HG03558 (cell line): ENCODE measurements around the gene HRH1.
"Not testable (repeated sequence)": the region's sequence is repeated elsewhere in the genome, so short reads cannot be mapped to it uniquely, and the experiment has no call there.

Experiments
- ATAC-seq: cut with Tn5 transposase; IDR thresholded peaks from one replicate; pipeline ENCODE4 v1.9.1; 2021; ENCODE audit warnings: moderate number of reproducible peaks; ENCODE audit not compliant: unreplicated experiment; ENCODE audit errors: extremely low read depth

The HRH1 gene

DNA sequence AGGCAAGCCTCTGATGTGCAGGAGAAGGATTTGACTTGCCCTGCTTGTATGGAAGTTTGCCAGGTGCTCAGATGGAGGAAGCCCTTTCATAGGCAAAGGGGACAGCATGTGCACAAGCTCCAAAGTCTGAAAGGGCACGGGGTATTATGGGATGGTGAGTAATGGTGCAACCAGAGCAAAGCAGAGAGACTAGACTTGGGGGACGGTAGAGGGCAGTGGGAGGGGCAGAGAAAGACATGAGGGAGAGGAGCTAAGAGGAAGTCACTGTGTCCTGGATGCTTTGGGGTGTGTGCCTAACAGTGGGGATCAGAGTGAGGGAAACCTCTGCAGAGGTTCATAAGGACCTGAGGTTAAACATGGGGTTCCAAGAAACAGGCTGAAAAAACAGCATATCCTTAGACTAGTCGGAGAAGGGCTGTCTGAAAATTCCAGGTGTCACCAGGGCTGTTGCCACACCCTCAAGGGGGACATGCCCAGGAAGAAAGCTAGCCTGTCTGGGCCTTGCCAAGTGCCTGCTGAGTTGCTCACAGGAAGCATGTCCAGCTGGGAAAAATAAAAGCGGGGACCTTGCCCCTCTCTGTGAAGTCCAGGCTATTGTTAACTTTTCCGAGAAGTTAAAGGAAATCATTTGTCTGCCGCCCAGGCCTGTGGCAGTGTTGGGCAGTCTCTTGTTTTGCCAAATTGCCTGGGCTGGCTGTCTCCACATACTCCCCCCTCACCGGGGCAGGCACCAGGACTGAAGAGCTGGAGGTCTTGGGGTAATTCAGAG is 47.1 kb downstream of the HRH1 start:
- ATAC-seq = no peak

DNA sequence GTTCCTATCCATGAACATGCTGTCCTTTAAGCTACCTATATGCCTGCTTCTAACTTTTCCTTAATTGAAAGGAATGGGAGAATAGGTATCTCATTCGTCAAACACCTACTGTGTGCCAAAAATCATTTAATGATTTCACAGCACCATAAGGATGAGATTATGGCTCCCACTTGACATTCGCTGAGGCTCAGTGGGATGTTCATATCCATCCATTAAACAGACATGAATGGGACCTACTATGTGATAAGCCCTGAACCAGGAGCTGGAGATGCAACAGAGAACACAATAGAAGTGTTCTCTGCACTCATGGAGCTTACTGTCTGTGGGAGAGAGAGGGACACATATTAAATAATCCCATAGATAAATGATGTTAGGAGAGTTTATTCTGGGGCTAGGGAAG is 49.7 kb downstream of the HRH1 start:
- ATAC-seq = no peak

DNA sequence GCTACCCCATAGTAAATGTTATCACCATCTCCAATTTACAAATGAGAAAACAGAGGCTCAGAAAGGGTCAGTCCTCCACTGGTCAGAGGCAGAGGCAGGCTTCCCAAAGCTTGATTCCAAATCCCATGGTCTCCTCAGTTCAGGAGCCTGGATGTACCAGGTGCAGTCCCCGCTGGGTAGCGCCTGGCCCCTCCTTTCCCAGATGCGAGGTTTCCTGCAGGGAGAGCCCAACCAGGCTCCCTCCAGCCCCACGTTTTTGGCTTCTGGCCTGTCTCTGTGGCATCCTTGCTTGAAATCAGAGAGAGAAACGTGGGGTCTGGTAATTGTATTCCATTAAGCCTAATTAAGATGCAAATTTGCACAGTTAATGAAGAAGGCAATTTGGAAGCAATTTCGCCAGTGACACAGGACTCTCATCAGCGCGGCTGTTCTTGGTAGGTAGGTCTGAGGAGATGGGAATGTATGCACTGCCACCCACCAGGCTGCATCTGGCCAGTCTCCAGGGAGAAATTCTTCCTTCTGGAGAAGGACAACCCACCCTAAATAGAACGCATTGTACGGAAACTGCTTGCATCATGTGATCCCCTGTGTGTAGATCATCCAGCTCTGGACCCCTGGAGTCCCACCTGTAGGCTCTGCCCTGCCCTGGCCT is 50.5 kb downstream of the HRH1 start:
- ATAC-seq = no peak

DNA sequence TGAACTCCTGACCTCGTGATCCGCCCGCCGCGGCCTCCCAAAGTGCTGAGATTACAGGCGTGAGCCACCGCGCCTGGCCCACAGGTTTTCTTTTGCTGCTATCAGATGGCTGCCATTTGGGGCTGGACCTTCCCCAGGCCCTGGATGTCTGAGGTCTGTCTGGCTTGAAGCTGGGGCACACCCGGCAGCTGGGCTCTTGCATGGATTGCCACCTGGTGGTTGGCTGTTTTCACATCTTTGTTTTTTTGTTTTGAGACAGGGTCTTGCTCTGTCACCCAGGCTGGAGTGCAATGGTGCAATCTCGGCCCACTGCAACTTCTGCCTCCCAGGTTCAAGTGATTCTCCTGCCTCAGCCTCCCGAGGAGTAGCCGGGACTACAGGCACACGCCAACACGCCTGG is 51.6 kb downstream of the HRH1 start:
- not testable (repeated sequence) for ATAC-seq

DNA sequence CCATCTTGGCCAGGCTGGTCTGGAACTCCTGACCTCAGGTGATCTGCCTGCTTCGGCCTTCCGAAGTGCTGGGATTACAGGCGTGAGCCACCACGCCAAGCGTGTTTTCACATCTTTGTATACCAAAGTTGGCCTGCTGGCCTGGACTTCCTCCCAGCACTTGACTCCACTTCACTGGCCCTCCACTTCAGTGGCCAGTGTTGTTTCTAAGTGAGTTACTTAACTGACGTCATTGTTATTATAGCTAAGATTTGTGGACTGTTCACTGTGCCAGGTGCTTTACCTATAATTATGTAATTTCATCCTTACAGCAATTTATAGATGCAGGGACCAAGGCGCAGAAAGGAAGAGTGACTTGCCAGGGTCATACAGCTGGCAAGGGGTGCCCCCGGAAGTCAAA is 52.0 kb downstream of the HRH1 start:
- no peak for ATAC-seq

DNA sequence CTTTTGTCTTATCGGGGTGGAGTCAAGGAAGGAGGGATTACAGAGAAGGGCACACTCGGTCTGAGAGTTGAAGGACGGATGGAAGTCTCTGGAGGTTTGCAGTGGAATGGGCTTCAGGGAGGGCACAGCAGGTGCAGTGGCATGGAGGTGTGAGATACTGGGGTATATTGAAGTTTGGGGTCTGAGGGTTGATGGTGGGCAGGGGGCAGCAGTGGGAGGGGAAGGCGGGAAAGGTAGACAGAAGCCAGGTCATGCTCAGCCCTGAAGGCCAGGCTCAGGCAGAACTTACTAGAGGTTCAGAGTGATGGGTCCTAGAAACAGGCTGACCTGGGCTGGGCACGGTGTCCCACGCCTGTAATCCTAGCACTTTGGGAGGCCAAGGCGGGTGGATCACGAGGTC is 52.7 kb downstream of the HRH1 start:
- no peak for ATAC-seq

DNA sequence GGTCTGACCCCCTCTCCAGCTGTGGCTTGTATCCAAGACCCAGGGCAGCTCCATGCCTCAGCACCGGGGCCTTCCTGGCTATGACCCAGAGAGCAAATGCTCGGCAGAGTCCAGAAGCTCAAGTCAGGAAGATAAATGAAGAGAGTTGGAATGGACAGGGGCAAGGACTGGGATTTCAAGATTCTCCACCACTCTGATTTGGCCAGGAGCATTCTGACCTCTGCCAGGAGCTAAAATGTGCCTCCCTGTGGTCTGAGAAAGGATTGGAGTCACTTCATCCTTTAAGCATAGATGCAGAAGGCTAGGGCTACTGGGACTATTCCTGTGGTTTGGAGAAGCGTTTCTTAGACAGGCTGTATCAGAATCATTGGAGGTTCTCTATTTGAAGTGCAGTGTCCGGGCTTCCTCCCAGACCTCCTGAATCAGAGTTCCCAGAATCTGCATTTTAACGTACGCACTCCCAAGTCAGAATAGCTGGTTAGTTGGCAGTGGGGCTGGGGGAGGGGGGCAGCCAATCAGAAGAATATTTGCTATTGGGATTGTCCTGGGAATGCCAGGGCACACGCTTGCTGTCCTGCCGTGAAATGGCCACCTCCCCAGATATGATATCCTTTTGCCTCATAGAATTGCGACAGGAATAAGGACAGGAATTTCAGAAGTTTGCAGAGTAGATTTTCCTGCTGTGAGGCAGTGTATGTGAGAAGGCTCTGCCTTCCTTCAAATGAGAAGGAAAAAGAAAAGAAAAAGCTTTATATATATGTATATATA is 57.4 kb downstream of the HRH1 start:
- no peak for ATAC-seq

DNA sequence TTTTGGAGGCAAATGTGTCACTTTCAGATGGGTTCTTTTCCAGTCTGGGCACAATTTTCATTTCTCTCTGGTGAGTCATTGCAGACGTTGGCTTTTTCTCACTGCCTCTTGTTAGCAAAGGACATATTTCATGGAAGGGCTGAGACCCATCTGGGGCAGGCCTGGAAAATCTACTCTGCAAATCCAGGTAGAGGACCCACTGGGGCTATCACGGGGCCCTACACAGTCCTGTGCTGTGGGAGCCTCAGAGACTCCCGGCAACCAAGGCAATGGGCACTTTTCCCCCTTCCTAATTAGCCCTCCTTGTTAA is 58.0 kb downstream of the HRH1 start:
- no peak for ATAC-seq

DNA sequence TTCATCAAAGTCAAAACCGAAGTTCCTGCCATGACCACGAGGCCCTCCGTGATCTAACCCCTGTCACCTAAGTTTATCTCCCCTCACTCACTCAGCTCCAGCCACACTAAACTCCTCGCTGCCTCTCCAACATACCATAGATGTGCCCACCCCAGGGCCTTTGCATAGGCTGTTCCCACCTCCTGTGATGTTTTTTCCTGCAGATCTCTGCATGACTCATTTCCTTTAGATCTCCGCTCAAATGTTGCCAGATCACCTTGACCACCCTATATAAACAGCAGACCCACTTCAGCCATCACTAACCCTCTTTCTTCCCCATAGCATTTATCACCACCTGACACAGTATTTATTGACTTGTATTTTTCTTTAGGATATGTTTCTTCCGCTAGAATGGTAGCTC is 58.5 kb downstream of the HRH1 start:
- no peak for ATAC-seq

DNA sequence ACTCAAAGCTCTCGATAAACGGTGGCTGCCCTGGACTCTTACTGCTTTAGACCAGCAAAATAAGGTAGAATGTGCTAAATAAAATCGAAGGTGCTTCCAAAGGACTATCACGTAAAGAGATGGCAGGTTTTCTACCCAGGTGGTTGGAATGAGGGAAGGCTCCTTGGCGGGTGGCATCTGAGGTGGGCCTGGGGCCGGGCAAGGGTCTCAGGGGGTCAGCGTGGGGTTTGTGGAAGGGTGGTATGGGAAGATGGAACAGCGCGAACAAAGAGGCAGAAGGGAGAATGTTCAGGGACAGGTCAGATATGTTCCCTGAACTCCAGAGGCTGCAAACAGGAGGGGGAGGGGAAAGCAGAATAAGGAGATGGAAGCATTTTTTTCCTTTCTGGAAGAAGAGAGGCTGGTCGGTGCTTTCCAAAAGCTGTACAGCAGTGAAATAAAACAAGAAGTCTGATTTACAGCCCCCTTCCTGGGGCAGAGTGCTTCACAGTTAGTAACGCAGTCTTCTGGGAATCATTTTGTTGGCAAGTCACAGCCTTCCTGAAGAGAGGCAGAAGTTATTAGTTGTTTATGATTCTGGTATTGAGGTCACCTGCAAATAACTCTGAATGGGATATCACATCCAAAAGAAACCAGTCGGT is 59.6 kb downstream of the HRH1 start:
- ATAC-seq = no peak

DNA sequence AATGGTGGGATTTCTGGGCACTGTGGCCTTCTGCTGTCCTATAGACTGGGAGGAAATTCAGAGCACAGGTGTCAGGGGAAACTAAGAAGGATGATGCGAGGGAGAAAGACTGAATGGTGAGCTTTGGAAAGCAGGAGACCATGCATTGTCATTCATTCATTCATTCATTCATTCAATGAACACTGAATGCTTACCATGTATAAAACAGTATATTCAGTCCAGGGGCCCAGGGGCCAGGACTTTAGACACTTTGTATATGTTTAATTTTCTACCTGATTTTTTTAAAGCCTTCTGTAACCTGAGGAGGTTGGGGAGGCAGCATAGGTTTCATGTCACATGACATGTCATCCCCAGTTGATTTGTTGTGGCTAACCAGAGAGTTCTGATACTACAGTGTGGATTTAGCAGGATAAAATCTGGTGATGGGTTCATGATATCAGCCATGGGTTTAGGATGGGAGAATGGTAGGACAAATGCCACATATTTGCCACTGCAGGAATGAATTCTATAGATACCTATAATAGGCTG is 60.2 kb downstream of the HRH1 start:
- ATAC-seq = no peak

DNA sequence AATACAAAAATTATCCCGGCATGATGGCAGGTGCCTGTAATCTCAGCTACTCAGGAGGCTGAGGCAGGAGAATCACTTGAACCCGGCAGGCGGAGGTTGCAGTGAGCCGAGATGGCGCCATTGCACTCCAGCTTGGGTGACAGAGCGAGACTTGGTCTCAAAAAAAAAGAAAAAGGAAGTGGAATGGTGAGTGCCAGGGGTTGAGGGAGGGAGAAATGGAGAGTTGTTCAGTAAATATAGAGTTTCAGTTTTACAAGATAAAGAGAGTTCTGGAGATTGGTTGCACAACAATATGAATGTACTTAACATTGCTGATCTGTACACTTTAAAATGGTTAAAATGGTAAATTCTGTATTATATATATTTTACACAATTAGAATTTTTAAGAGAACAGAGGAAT is 63.1 kb downstream of the HRH1 start:
- ATAC-seq = not testable (repeated sequence)

DNA sequence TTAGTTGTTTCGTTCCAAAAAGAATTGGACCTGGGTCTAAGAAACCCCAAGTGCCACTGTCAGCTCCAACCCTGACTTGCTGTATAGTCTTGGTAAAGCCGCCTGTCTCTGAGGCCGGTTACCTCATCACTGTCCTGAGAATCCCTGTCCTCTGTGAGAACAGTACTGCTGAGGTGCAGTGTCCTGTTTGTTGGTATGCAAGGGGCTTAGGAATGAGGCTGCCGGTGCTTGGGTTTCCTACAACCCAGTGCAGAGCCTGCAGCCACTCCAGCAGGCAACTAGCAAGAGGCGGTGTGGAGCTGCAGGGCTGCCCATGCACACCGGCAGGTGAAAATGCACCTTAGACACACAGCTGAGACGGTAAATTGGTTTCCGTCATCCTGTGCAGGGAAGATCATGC is 65.9 kb downstream of the HRH1 start:
- no peak for ATAC-seq

DNA sequence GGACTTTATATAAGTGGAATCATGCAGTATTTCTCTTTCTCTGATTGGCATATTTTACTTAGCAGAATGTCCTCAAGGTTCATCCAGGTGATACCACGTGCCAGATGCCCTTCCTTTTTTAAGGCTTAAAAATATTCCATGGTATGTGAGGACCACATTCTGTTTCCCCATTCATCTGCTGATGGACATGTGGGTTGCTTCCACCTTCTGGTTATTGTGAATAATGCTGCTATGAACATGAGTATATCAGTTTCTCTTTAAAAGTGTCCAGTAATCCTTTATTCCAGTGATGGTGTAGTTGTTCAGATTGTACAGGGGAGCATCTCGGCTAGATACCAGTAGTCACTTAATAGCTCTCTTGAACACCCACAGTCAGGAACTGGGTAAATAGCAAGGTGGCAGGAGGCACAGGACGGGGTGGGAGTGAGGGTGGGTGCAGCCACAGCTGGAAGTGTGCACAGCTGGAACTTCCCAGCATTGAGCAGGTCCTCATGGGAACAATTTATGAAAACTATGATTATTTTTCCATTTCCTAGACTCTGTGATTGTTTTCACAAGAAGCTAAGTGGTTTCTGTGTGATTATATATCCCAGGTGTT is 67.6 kb downstream of the HRH1 start:
- ATAC-seq = no peak

DNA sequence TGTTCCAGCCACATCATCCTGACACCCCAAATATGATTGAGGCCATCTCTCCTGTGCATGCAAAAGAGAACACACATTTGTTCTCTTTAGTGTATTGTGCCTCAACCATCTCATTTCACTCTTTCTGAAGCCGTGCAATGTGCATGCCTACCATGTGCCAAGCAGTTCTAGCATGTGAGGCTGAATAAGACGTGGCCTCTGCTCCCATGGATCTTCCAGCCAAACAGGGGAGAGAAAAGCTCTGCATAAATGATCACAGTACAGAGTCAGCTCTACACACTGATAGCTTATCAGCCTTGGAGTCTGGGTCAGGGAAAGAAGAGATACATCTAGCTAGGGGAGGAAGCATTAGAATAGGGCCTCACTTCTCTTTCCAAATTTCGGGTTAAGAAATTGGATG is 69.7 kb downstream of the HRH1 start:
- ATAC-seq = no peak

DNA sequence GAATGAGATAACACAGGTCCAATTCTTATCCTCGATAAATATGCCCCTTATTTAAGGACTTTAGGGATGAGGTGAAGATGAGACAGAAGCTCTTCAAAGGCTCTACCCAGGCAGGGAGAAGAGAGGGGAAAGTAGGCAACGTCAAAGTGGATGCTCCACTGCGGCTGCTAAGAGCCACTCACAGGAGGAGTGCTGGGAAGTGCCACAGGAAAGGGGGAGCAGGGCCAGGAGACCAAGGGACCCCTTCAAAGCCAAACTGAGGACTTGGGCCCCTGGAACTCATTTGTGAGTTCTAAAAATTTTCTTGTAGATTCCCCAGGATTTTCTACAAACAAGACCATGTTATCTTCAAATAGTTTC is 70.6 kb downstream of the HRH1 start:
- no peak for ATAC-seq

DNA sequence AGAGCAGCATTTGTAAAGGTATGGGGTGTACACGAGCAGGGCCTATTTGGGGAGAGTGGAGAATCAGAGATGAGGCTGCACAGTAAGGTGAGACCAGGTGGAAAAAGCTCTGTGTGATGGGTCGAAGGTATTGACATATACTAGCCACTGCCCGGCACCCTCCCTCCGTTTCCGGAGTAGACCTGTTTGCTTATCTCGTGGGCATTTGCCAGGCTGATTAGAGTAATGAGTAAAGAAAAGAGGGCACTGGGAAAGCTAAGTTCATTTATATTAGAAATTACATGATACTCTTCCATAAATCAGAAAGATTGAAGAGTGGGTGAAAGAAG is 71.7 kb downstream of the HRH1 start:
- no peak for ATAC-seq

DNA sequence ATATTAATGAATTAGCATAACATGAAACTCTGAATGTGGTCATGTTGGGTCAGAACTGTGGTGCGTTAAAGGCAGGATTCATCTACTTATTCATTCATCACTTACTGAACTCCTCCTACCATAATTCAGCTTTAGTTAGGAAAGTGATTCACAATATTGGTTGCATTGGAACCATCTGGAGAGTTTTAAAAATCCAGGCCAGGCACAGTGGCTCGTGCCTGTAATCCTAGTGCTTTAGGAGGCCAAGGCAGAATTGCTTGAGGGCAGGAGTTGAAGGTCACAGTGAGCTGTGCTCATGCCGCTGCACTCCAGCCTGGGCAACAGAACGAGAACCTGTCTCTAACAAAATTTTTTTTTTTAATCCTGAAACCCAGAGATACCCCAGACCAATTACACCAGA is 73.7 kb downstream of the HRH1 start:
- no peak for ATAC-seq

DNA sequence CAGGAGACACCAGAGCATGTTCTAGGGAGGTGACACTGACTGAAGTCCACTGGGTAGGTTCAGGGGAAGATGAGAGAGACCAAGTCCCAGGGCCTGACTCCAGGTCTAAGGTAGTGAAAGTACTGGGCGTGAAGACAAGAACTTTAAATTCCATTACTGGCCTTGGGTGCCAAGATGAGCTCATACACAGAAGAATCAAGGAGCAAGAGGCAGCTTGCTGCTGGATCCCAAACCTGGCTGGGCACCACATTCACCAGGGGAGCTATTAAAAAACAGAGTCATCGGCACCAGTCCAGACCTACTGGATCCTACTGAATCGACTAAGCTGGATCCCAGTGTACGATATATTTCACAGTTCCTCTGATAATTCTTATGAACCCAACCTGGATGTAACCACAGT is 75.8 kb downstream of the HRH1 start:
- no peak for ATAC-seq

DNA sequence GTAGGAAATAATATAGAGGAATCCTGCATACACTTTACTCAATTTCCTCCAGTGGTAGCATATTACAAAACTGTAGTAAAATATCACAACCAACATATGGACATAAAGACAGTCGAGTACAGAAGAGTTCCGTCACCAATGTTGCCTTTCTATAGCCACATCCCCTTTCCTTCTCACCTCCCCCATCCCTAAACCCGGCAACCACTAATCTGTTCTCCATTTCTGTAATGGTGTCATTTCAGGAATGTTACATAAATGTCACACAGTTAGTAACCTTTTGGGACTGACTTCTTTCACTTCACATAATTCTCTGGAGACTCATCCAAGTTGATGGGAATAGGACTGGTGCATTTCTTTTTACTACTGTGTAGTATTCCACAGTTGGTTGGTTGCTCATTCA is 76.5 kb downstream of the HRH1 start:
- ATAC-seq = no peak

DNA sequence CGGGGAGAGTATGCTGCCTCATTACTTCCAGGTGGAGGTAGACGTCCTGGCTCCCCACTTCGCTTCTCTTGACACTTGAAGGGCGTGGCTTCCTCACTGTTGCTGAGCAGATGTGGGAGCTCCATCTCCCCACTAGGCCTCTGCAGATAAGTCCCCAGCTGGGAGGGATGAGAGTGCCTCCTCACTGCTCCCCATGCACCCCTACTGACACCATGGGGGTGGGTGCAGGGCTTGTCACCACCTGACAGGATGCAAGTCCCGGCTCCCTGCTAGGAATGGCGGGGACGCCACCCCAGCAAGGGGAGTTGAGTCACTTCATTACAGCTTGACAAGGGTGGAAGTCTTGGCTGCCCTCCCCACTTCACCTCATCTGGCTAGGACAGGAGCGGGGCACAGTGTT is 81.1 kb downstream of the HRH1 start:
- ATAC-seq = no peak
